Endothelial cell of umbilical vein (primary cell): ENCODE measurements around the gene PEX3. TPM values are rescaled to one million over a fixed set of nuclear protein-coding genes. Genes with fewer than 3 reads are reported as not detected.

ENCODE experiments used
- BruUV-seq: library from RNA; stranded (reverse); fragments of 400-500 nt; replicated peaks from 2 replicates; lab custom pipeline; 2021; lab: Mats Ljungman, UMichigan
- CTCF ChIA-PET: fragments of 300-600, 350-600 bp; sonication (Branson Sonifier 250); formaldehyde crosslinking; loops from one replicate; lab custom pipeline; 2021; ENCODE audit warnings: antibody characterized with exemption, inconsistent platforms; lab: Charles Lee
- POLR2A ChIA-PET: fragments of 300-600, 350-600 bp; sonication (Branson Sonifier 250); formaldehyde crosslinking; loops from one replicate; lab custom pipeline; 2021; ENCODE audit warnings: antibody characterized with exemption, inconsistent platforms; lab: Charles Lee
- DNase-seq: peaks from one replicate; pipeline ENCODE4 v3.0.0-alpha.2; 2011; ENCODE audit warnings: low read depth, low spot score
- FAIRE-seq: peaks from 2 replicates; lab custom pipeline; 2011; peaks lifted over from hg19 to GRCh38; lab: Jason Lieb, UNC
- H2AFZ ChIP-seq: 2 replicates; pipeline ENCODE4 v1.6.0; 2012; ENCODE audit warnings: low read depth, low read length, control low read depth, inconsistent platforms
- H3K27ac ChIP-seq: 2 replicates; pipeline ENCODE4 v1.5.1; 2011; ENCODE audit warnings: low read depth, mild to moderate bottlenecking, control low read depth, low read length, moderate library complexity; ENCODE audit not compliant: insufficient read depth
- H3K27me3 ChIP-seq, 2 experiments: 2 replicates each; pipeline versions ENCODE4 v1.6.0 to v1.6.1; 2011; ENCODE audit warnings: low read length in 2 of 2, mixed read lengths in 1 of 2; ENCODE audit not compliant: control insufficient read depth in 2 of 2, insufficient read depth in 2 of 2
- H3K36me3 ChIP-seq, 2 experiments: 2 replicates in 1 of 2; 3 replicates in 1 of 2; pipeline ENCODE4 v1.5.1; 2011; ENCODE audit warnings: low read length in 2 of 2, mild to moderate bottlenecking in 1 of 2, moderate library complexity in 1 of 2; ENCODE audit not compliant: control insufficient read depth in 2 of 2, insufficient read depth in 2 of 2; ENCODE audit errors: extremely low read depth in 1 of 2
- H3K4me1 ChIP-seq: 3 replicates; pipeline ENCODE4 v1.5.1; 2011; ENCODE audit warnings: mild to moderate bottlenecking, low read length; ENCODE audit not compliant: control insufficient read depth, insufficient read depth; ENCODE audit errors: extremely low read depth
- H3K4me2 ChIP-seq: 2 replicates; pipeline ENCODE4 v1.6.1; 2011; ENCODE audit warnings: low read length, control low read depth, mixed read lengths; ENCODE audit not compliant: insufficient read depth
- H3K4me3 ChIP-seq, 3 experiments: fragments of 200-600 bp in 1 of 3; sonication (generic), shearing (Covaris generic) in 1 of 3; replicated peaks in 1 of 3; 2 replicates each; pipeline ENCODE4 v1.5.1; 2011 to 2016; ENCODE audit warnings: control low read depth in 3 of 3, low read length in 3 of 3, mild to moderate bottlenecking in 2 of 3, inconsistent platforms in 1 of 3, low read depth in 1 of 3, moderate library complexity in 1 of 3; ENCODE audit not compliant: insufficient read depth in 1 of 3
- H3K79me2 ChIP-seq: 2 replicates; pipeline ENCODE4 v1.6.0; 2012; ENCODE audit warnings: low read length, inconsistent platforms; ENCODE audit not compliant: control insufficient read depth, insufficient read depth
- H3K9ac ChIP-seq: replicated peaks from 2 replicates; pipeline ENCODE3; 2011; ENCODE audit warnings: low read length, control low read depth; ENCODE audit not compliant: insufficient read depth; ENCODE audit errors: extremely low read depth
- H3K9me1 ChIP-seq: replicated peaks from 3 replicates; pipeline ENCODE4 v1.6.0; 2011; ENCODE audit warnings: mild to moderate bottlenecking, low read length; ENCODE audit not compliant: control insufficient read depth, insufficient read depth; ENCODE audit errors: extremely low read depth
- H3K9me3 ChIP-seq: replicated peaks from 2 replicates; pipeline ENCODE4 v1.5.1; 2012; ENCODE audit warnings: low read length, inconsistent platforms; ENCODE audit not compliant: control insufficient read depth, insufficient read depth
- H4K20me1 ChIP-seq: replicated peaks from 2 replicates; pipeline ENCODE3; 2011; ENCODE audit warnings: mild to moderate bottlenecking, low read length; ENCODE audit not compliant: control insufficient read depth, insufficient read depth; ENCODE audit errors: extremely low read depth
- CTCF ChIP-seq, 2 donors: IDR thresholded peaks; 1 replicate in 1 of 2; 2 replicates in 1 of 2; pipeline ENCODE4 v1.5.1; 2011; ENCODE audit warnings: low read length in 2 of 2, mild to moderate bottlenecking in 2 of 2, moderate library complexity in 2 of 2, control low read depth in 1 of 2, inconsistent platforms in 1 of 2, low read depth in 1 of 2; ENCODE audit not compliant: insufficient read depth in 1 of 2; ENCODE audit errors: extremely low read depth in 1 of 2
- EZH2 ChIP-seq: IDR thresholded peaks from 2 replicates; pipeline ENCODE4 v1.6.1; 2012; ENCODE audit warnings: borderline replicate concordance, low read depth, mild to moderate bottlenecking, moderate library complexity, low read length, inconsistent platforms; ENCODE audit not compliant: severe bottlenecking
- FOS ChIP-seq: IDR thresholded peaks from 2 replicates; pipeline ENCODE4 v1.6.1; 2011; ENCODE audit warnings: mild to moderate bottlenecking, low read length, moderate library complexity, borderline replicate concordance; ENCODE audit not compliant: insufficient read depth
- GATA2 ChIP-seq: IDR thresholded peaks from 2 replicates; pipeline ENCODE4 v1.7.0; 2011; ENCODE audit warnings: low read depth, mild to moderate bottlenecking, moderate library complexity, mixed read lengths, low read length; ENCODE audit not compliant: insufficient read length, insufficient read depth
- JUN ChIP-seq: IDR thresholded peaks from 2 replicates; pipeline ENCODE4 v1.6.1; 2011; ENCODE audit warnings: borderline replicate concordance, low read depth; ENCODE audit not compliant: insufficient read length, insufficient read depth
- POLR2A ChIP-seq: IDR thresholded peaks from 2 replicates; pipeline ENCODE4 v1.6.1; 2012; ENCODE audit warnings: low read depth, mild to moderate bottlenecking, control low read depth, low read length
- POLR2AphosphoS5 ChIP-seq: IDR thresholded peaks from 2 replicates; pipeline ENCODE4 v1.6.1; 2012; ENCODE audit warnings: low read depth, mild to moderate bottlenecking, control low read depth, low read length, moderate library complexity; ENCODE audit not compliant: insufficient read depth
- dilution Hi-C: fragments of 300-500 bp; cut with MboI; formaldehyde crosslinking; loops from one replicate; pipeline ENCODE4 v1.15.0; 2019; ENCODE audit warnings: low sequenced_read_pairs; ENCODE audit not compliant: extremely low pct_ligation_motif_present
- intact Hi-C: fragments of 100-400 bp; cut with micrococcal nuclease; formaldehyde crosslinking; loops from one replicate; pipeline ENCODE4 v1.10.0; 2022
- polyA plus RNA-seq, 4 experiments: library from polyadenylated mRNA; depleted of rRNA in 3 of 4; stranded (reverse) in 3 of 4; unstranded in 1 of 4; fragments of >200 nt; gene quantifications; 2 replicates each; pipeline versions ENCODE4 v1.2.1 to v1.2.3, GENCODE V29; 2011 to 2012; ENCODE audit warnings: missing spikeins in 1 of 4
- total RNA-seq: library from RNA; stranded (reverse); gene quantifications from 2 replicates; pipeline ENCODE4 v1.2.3, GENCODE V29; 2021
- TF ChIP-seq, protein P1 (sequence below): IDR thresholded peaks from 2 replicates; pipeline ENCODE4 v1.6.1; 2011; ENCODE audit not compliant: insufficient read depth, insufficient read length

PEX3 gene
- total and polyA plus RNA-seq, 2 donors (not counting 3 experiments of a cell fraction or from before 2014, with no cell fraction given), result 8.7 to 21.7 TPM

GRCh38 chr6:143525356-143525755 lies 74.8 kb downstream of the PEX3 start:
- Histone ChIP-seq H3K4me1 (no peaks in the 10 kb centered on the region), H4K20me1 (no peaks in the 10 kb centered on the region), H3K79me2 (no peaks in the 10 kb centered on the region), H3K4me3 (no peak overlapping the region), H3K9me3 (no peaks in the 10 kb centered on the region), H3K9ac (no peak overlapping the region), H3K9me1 (no peaks in the 10 kb centered on the region), H3K27ac (no peak overlapping the region), H3K27me3 (peaks cover 0 to 12% of the 10 kb centered on the region in 2 experiments), H2AFZ (no peak overlapping the region), H3K4me2 (no peak overlapping the region), H3K36me3 (no peaks in the 10 kb centered on the region)
- no peak for DNase-seq
- no TSS peak for BruUV-seq
- dilution Hi-C loops (no loop called here), intact Hi-C loops (no loop called here)
- ChIA-PET CTCF (interaction anchor here (1.4 kb wide), 1 partner anchor 12 kb away, joined by 3 read pairs; no protein-coding TSS in a partner anchor), POLR2A (no interaction called here)
- FAIRE-seq, result no peak
- no peak for TF ChIP-seq EZH2
- TF ChIP-seq POLR2AphosphoS5, result no peak
- no peak for TF ChIP-seq CTCF (IDR thresholded peaks at IDR 0.05; ENCODE audit: extremely low read depth in 1 of 2, insufficient read depth in 1 of 2, low read depth in 1 of 2, low read length in 2 of 2)
- TF ChIP-seq GATA2, result no peak
- TF ChIP-seq POLR2A, result no peak
- TF ChIP-seq JUN, result no peak
- no peak for TF ChIP-seq FOS
- TF ChIP-seq, protein P1, sequence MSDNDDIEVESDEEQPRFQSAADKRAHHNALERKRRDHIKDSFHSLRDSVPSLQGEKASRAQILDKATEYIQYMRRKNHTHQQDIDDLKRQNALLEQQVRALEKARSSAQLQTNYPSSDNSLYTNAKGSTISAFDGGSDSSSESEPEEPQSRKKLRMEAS, result no peak
